Measurements from ENCODE around the gene EOLA1. TPM values are rescaled to one million over a fixed set of nuclear protein-coding genes. Genes with fewer than 3 reads are reported as not detected.

The EOLA1 gene
- total RNA-seq, 1 experiment from 2014 or later, result 9.0 TPM

DNA sequence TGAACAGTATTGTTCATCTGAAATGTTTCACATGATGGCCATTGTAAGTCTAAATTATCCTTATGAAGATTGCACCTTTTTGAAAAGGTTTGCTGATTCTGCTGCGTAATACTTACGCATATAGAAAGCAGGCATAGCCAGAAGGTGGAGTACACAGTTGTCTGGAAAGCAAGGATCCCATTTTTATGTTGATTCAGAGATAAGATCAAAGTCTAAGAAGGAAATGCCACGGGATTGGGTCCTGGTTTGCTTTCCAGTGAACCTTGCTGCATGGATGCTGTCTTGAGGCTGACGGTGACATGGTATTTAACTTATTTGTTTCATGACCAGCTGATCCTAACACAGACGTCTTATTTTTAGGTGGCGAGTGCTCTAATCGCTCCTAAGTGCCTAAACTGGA lies 31.0 kb downstream of the EOLA1 start:
- no peak overlapping the region for H3K4me2 ChIP-seq (ENCODE audit: low read length)
- H3K27me3 ChIP-seq (ENCODE audit: insufficient read depth, low read length), result no peaks in the 10 kb centered on the region
- H3K79me2 ChIP-seq (ENCODE audit: insufficient read depth, low read length), result no peaks in the 10 kb centered on the region
- TF ChIP-seq, protein P1, sequence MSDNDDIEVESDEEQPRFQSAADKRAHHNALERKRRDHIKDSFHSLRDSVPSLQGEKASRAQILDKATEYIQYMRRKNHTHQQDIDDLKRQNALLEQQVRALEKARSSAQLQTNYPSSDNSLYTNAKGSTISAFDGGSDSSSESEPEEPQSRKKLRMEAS (IDR thresholded peaks at IDR 0.05), result no peak
- TF ChIP-seq SP1 (IDR thresholded peaks at IDR 0.05; ENCODE audit: low read depth) (no peak), EZH2phosphoT487 (IDR thresholded peaks at IDR 0.05; ENCODE audit: borderline replicate concordance) (no peak), ELF1 (IDR thresholded peaks at IDR 0.05; ENCODE audit: borderline replicate concordance, low read depth) (no peak), ZNF274 (IDR thresholded peaks at IDR 0.05; ENCODE audit: low read depth, low read length) (no peak), EGR1 (IDR thresholded peaks at IDR 0.05; ENCODE audit: low read depth) (no peak), JUND (IDR thresholded peaks at IDR 0.05) (no peak), CBX3 (IDR thresholded peaks at IDR 0.05; ENCODE audit: low read depth) (no peak), SIN3A (IDR thresholded peaks at IDR 0.05; ENCODE audit: low read depth) (no peak)
- TF ChIP-seq, protein P2, sequence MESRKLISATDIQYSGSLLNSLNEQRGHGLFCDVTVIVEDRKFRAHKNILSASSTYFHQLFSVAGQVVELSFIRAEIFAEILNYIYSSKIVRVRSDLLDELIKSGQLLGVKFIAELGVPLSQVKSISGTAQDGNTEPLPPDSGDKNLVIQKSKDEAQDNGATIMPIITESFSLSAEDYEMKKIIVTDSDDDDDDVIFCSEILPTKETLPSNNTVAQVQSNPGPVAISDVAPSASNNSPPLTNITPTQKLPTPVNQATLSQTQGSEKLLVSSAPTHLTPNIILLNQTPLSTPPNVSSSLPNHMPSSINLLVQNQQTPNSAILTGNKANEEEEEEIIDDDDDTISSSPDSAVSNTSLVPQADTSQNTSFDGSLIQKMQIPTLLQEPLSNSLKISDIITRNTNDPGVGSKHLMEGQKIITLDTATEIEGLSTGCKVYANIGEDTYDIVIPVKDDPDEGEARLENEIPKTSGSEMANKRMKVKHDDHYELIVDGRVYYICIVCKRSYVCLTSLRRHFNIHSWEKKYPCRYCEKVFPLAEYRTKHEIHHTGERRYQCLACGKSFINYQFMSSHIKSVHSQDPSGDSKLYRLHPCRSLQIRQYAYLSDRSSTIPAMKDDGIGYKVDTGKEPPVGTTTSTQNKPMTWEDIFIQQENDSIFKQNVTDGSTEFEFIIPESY (IDR thresholded peaks at IDR 0.05; ENCODE audit: extremely low read depth, insufficient replicate concordance, low read length), result no peak
- TF ChIP-seq, protein P3, sequence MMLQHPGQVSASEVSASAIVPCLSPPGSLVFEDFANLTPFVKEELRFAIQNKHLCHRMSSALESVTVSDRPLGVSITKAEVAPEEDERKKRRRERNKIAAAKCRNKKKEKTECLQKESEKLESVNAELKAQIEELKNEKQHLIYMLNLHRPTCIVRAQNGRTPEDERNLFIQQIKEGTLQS (IDR thresholded peaks at IDR 0.05), result no peak
- no peak overlapping the region for H3K27ac ChIP-seq (ENCODE audit: low read depth, low read length)
- intact Hi-C loops (cut with micrococcal nuclease), result no loop called here
- no peaks in the 10 kb centered on the region for H3K9me2 ChIP-seq (ENCODE audit: insufficient read depth)
- H3K4me1 ChIP-seq (ENCODE audit: control insufficient read depth in 1 of 2, insufficient read depth in 2 of 2, low read length in 2 of 2), result no peaks in the 10 kb centered on the region
- H3K4me3 ChIP-seq (replicated peaks in 1 of 2; ENCODE audit: low read depth in 1 of 2, low read length in 2 of 2), result no peak overlapping the region
- no peak overlapping the region for H2AFZ ChIP-seq (ENCODE audit: low read depth, low read length, poor library complexity, severe bottlenecking)
- CTCF ChIA-PET, result no interaction called here
- RAD21 ChIA-PET (ENCODE audit: low non-redundant PET in 1 of 2, low total read pairs in 2 of 2, uncharacterized antibody in 2 of 2, unreplicated experiment in 2 of 2), result no interaction called here
- POLR2A ChIA-PET, result no interaction called here
- no peaks in the 10 kb centered on the region for H3K9me3 ChIP-seq (ENCODE audit: control insufficient read depth in 1 of 2, insufficient read depth in 1 of 2, low read depth in 1 of 2, low read length in 2 of 2)
- no peaks in the 10 kb centered on the region for H3K36me3 ChIP-seq (ENCODE audit: control insufficient read depth in 1 of 2, insufficient read depth in 2 of 2, low read length in 2 of 2)
- no peaks in the 10 kb centered on the region for H4K20me1 ChIP-seq (ENCODE audit: insufficient read depth)
- ATAC-seq, result no peak
- BruUV-seq (replicated peaks), result no TSS peak
- H3K9ac ChIP-seq (ENCODE audit: low read length), result no peak overlapping the region
- DNase-seq (ENCODE audit: low read depth, low spot score), result no peak
